Measurements from ENCODE around the gene SEMA4A. TPM values are rescaled to one million over a fixed set of nuclear protein-coding genes. Genes with fewer than 3 reads are reported as not detected.
A peak's percentile ranks its signal among the peaks of the same experiment; 100 is the strongest.
"Not testable (repeated sequence)": the region's sequence is repeated elsewhere in the genome, so short reads cannot be mapped to it uniquely, and the experiment has no call there.

Gene SEMA4A
- 10 to 100 TPM; 18.3 to 24.5 (median 22.1) TPM for polyA plus RNA-seq (ENCODE audit: insufficient read length in 4 of 4)

DNA sequence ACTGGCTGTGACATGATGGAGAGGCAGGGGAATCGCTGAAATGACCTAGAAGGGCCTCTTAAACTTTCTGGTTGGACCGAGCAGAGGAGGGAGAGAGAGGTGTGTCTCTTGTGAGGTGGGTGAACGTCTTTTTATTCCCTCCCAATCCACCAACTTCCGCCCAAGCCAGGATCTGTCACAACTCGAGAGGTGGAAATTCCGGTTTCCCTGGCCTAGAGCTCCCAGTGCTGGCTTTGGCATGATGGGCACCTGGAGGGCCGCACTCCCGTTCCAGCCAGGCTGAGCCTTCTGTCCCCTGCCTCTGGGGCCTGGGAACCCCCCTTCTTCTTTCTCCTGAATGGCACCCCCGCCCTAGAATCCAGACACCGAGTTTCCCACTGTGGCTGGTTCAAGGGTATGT lies at the start of gene SEMA4A:
TSS of gene SEMA4A (plus strand) at position 224 of the 400 bp plus-strand sequence. CDS start 994 bp downstream, outside the sequence.
- DNase-seq (ENCODE audit: low read depth in 4 of 4, low spot score in 2 of 4) = no peak

DNA sequence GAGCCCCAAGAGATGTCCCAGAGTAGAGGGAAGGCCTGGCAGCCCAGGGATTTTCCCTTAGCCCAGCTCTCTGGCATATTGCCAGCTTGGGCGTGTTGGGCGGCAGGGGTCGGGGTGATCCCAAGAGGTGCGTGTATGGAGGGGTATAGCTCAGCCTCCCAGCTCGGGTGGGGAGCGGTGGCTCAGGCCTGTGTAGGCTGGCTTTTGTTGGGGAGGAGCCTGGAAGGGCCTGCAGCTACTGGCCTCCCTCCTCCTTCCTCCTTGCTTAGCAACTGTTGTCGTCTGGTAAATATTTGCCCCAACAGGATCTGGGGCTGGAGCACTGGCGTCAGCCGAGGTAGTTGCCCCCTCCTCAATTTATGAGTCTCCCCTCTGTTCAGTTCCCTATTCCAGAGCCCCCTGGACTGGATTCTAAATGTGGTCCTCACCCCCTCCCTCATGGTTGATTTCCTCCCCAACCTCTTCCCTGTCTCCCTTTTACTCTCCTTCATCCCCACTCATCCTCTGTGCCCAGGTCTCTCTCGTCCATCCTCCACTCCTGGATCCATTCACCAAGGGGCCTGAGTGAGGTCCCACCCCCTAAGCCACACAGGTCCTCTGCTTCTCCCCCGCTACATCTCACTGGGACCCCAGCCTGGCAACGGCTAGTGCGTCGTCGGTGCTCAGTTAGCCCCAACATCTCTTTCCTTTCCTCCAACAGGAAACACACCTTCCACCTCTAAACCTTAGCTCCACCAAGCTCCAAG lies 49.1 kb upstream of the SEMA4A start:
- no peak for DNase-seq (ENCODE audit: low read depth in 4 of 4, low spot score in 2 of 4)

DNA sequence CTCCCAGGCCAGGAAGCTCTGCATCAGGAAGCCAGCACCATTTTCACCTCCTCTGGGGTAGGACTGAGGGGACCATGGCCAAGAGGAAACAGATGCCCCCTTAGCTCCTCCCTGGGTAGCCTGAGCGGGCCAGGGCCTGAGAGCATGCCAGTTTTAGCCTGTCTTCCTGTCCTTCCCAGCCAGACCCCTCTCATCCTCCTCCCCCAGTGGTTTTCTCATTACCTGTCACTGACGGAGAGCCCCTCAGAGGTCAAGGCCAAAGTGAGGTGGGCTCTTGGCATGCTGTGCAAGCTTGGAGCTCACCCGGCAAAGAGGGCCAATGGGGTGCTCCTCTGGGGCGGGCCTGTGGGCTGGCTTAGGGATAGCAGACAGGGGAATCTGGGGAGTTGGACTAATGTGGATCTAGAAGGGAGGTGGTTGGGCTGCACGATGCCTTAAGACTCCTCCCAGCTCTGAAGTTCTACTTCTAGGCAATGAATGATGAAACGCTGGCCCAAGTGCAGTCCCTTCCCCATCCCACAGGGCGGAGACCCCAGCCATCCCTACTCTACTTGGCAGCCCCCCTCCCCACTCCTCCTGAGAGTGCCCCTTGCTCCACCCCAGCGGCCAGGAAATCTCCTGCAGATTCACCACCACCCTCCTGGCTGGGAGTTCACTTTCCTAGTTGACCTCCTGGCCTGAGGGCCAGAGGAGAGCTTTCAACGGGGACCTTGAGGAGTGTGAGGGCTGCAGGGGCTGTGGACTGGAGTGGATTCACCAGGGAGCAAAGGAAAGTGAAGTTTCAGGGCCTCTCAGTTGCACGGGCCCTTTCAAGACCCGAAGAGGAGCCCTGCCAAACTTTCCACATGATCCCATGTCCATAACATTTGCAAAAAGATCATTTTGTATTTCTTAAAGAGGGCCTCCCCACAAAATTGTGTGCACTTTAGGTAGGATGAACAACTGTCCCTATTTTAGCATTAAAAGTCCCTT lies 48.2 kb upstream of the SEMA4A start:
- DNase-seq (ENCODE audit: low read depth in 4 of 4, low spot score in 2 of 4) = no peak

DNA sequence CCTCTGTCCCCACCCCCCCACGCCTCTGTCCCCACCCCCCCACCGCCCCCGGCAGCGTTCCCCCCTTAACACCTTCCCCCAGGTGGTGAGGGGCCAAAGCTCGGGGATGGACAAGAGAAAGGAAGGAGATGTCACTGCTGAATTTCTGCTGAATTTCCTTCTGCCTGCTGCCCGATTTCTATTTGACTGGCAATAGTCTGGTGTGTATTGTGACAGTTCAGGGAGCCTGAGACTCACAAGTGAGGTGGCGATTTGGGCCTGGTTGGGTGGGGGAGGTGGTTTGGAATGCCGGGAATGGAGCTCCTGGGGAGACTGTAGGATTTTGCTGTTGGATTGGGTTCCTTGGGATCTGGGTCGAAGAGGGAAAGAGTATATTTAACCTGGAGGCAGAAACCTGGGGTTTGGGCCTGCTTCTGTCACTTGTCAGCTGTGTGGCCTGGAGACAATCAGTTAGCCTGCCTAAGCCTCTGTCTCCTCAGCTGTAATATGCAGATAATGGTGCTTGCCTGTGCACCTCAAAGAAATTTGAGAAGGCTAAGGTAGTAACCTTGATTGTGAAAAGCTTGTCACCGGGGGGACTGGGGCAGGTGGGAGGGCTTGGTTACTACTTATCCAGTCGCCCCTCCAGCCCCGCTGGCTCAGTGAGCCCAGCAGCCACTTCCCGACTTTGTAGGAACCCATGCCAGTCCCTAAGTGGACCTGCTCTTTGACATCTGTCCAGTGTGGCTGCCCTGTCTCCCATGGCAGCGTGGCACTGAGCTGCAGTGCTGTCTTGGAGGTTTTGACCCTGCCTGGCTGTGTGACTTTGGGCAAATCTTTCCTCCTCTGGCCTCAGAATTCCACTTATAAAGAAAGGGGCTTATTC lies 46.5 kb upstream of the SEMA4A start:
- no peak for DNase-seq (ENCODE audit: low read depth in 4 of 4, low spot score in 2 of 4)

DNA sequence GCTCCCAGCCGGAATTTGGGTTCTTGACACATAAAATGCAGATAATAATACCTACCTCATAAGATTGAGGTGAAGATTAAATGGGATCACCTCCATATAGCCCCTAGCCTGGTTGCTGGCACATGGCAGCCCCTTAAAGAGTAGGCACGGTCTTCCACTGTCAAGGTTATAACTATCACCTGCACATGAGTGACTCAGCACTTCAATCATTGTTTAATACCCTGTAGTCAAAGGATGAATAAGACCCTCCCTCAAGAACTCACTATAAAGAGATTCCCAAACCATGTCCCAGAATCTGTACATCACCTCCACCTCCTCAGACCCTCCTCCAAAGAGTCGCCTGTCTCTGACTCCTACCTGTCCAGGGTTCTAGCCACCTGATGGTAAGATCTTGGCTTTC lies 45.3 kb upstream of the SEMA4A start:
- DNase-seq (ENCODE audit: low read depth in 4 of 4, low spot score in 2 of 4) = no peak

DNA sequence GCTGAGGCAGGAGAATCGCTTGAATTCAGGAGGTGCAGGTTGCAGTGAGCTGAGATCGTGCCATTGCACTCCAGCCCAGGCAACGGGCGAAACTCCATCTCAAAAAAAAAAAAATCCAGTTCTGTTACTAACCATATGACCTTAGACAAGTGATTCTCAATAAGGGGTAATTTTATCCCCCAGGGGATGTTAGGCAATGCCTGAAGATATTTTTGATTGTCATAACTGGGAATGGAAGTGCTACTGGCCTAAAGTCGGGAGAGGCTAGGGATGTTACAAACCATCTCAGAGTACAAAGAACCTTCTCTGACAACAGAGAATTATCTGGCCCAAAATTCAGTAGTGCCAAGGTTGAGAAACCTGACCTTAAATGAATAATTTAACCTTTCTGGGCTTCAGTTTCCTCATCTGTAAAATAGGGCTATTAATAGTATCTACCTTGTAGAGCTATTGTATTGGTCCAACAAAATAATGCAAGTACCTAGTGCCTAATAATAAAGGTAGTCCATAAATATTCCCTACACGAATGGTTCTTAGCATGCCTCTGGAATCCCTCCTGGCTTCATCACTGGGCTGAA lies 44.6 kb upstream of the SEMA4A start:
- no peak for DNase-seq (ENCODE audit: low read depth in 4 of 4, low spot score in 2 of 4)

DNA sequence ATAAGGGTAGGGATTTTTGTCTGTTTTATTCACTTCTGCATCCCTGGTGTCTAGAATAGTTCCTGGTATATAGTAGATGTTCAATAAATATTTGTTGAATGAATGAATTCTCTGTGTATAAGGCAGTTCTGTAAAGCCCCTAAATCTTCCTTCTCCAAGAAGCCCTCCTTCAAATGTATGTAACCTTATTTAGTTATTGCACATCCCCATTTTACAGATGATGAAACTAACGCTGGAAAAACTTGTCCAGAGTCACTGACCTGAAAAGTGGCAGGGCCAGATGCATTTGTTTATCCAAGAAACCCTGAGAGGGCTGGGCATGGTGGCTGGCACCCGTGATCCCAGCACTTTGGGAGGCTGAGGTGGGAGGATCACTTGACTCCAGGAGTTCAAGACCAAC lies 43.1 kb upstream of the SEMA4A start:
- no peak for DNase-seq (ENCODE audit: low read depth in 4 of 4, low spot score in 2 of 4)

DNA sequence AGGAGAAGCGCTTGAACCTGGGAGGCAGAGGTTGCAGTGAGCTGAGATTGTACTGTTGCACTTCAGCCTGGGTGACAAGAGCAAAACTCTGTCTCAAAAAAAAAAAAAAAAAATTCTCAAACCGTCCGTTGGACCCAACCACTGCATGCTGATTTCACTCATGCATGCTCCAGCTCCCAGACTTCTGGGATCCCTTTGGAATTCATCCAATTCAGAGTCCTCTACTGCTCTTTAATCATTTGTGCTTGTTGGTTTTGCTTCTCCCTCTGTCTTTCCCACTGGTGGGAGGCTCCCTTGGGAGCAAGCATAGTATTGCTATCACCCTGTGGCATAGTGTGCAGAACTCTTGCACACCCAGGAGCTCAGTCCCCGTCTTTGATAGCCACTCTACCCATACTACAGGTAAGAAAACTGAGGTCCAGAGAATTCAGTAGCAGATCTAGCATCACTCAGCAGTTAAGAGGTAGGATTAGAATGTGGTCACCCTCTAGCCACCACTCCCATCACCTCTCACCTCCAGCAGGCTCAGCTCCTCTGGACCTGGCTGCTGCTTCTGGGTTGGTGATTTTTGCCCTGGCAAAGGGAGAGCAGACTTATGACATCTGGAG lies 41.9 kb upstream of the SEMA4A start:
- no peak for DNase-seq (ENCODE audit: low read depth in 4 of 4, low spot score in 2 of 4)

DNA sequence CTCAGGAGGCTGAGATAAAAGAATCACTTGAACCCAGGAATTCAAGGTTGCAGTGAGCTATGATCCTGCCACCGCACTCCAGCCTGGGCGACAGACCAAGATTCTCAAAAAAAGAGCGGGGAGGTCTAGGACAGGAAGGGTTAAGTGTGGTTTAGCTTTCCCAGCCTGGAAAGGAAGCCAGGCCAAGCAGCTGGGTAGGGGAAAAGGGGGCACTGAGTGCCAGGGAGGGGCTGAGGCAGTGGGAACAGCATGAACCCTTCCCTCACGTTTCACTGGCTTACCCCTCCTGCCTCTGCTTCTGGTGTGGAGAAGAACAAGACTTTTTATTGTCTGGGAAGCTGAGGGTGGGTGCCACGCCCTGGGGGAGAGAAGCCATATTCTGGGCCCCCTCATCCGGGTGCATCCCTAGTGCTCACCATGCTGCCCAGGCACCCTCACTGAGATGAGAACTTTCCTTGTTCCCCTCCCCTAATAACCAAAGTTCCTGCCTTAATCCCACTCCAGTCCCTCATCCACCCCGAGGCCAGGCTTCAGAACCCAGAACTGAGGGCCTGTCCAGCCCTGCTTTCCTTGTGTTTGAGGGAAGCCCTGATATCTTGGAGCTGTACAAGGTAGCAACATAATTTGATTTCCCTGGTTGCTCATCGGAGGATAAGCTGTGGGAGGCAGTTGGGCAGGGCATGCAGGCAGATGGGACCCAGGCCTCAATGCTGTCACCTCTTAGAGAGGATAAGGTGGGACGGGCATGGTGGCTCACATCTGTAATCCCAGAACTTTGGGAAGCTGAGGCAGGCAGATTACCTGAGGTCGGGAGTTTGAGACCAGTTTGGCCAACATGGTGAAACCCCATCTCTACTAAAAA lies 40.9 kb upstream of the SEMA4A start:
- DNase-seq (ENCODE audit: low read depth in 4 of 4, low spot score in 2 of 4) = no peak

DNA sequence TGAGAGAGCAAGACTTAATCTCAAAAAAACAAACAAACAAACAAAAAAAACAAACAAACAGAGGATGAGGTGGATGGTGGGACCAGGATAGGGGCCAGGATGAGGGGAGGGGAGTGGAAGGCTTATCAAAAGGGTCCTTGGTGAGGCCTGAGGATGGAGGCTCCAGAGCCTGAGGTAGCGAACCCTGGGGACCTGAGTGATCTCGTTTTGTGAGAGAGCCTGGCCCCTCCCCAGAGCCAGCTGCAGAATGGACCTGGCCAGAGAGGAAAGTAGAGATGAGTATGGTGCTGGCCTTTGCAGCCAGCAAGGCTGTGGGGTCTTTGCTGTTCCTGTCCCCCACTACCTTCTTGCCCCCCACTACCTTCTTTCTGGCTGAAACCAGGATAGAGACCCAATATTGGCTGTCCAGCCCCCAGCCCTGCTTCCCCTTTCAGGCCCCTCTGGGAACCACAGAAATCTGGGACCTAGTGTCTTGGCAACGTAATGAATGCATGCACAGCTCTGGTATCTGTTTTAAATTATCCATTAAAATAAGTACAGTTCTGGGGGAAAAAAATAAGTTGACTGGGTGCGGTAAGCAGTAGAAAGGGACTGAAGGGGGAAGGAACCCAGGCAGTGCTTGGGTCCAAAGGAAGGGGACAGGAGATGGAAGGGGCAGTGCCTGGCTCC lies 40.0 kb upstream of the SEMA4A start:
- no peak for DNase-seq (ENCODE audit: low read depth in 4 of 4, low spot score in 2 of 4)

DNA sequence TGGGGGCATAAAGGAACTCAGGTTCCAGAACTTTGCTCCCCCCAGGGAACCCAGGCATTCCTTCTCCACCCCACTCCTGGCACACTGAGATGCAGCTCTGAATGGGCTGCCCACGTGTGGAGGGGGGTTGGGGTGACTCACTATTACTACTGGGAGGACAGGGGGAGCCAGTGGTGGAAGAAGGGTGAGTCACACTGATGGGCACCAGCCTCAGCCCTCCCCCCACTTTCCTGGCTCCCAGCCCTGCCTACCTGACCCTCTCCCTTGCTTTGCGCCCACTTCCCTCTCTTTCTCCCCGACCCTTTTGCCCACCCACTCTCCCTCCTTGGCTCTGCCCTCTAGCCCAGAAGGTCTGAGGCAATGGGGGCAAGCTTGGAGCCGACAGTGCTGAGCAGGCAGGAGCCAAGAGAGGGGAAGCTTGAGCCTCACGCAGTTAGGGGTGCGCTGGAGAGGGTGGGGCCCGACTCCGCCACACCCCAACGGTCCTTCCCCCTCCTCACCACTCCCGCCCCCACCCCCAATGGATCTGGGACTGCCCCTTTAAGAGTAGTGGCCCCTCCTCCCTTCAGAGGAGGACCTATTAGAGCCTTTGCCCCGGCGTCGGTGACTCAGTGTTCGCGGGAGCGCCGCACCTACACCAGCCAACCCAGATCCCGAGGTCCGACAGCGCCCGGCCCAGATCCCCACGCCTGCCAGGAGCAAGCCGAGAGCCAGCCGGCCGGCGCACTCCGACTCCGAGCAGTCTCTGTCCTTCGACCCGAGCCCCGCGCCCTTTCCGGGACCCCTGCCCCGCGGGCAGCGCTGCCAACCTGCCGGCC lies 39.1 kb upstream of the SEMA4A start, which contains the start of gene LMNA:
TSS of gene LMNA (plus strand) at position 611 of the 818 bp plus-strand sequence. CDS start 208 bp downstream, outside the sequence.
- DNase-seq (ENCODE audit: low read depth in 4 of 4, low spot score in 2 of 4) = no peak

DNA sequence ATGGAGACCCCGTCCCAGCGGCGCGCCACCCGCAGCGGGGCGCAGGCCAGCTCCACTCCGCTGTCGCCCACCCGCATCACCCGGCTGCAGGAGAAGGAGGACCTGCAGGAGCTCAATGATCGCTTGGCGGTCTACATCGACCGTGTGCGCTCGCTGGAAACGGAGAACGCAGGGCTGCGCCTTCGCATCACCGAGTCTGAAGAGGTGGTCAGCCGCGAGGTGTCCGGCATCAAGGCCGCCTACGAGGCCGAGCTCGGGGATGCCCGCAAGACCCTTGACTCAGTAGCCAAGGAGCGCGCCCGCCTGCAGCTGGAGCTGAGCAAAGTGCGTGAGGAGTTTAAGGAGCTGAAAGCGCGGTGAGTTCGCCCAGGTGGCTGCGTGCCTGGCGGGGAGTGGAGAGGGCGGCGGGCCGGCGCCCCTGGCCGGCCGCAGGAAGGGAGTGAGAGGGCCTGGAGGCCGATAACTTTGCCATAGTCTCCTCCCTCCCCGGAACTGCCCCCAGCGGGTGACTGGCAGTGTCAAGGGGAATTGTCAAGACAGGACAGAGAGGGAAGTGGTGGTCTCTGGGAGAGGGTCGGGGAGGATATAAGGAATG lies 38.4 kb upstream of the SEMA4A start:
- no peak for DNase-seq (ENCODE audit: low read depth in 4 of 4, low spot score in 2 of 4)

DNA sequence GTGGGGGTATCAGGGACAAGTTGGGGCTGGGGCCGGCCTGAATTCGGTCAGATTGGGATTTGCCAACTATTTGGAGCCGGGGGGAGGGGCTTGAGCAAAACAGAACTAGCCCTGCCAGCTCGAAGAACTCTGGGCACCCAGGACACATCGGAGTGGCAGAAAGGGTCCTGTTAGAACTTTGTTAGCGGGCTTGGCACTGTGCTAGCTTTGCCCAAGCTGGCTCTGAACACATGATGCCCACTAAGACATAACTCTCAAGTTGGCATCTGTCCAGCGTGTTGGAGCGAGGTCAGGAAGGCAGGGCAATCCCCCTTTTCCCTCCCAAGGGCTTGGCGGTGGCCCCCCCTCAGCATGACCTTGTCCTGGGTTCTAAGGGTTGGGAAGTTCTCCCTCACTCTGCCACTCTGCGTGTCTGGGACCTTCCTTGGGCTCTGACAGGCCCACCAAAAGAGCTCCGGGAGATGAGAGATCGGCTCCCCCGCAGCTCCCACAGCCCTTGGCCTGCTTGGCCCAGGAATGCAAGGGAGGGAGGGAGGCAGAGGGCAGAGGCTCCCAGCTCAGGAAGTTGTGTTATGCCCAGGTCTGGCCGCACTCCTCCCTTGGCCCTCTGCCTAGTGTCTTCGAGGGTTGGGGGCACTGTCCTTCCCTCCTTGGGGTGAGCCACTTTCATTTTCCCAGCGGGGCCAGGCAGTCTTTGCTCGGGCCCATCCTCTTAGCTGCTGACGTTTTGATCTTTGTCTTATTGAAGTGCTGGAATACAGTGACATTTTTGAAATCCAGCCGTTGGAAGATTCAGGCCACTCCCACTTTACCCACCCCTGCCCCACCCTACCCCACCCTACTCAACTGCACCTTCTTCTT lies 37.6 kb upstream of the SEMA4A start:
- peak in 1 of 4 donors; percentile 49 for DNase-seq (ENCODE audit: low read depth in 4 of 4, low spot score in 2 of 4)

DNA sequence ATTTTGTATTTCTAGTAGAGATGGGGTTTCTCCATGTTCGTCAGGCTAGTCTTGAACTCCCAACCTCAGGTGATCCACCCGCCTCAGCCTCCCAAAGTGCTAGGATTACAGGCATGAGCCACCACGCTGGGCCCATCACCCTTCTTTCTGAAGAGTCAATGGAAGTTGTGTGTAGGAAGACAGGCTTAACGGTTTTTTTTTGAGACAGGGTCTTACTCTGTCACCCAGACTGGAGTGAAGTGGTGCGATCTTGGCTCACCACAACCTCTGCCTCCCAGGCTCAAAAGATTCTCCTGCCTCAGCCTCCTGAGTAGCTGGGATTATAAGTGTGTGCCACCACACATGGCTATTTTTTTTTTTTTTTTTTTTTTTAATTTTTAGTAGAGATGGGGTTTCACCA lies 36.7 kb upstream of the SEMA4A start:
- DNase-seq (ENCODE audit: low read depth in 4 of 4, low spot score in 2 of 4) = not testable (repeated sequence)

DNA sequence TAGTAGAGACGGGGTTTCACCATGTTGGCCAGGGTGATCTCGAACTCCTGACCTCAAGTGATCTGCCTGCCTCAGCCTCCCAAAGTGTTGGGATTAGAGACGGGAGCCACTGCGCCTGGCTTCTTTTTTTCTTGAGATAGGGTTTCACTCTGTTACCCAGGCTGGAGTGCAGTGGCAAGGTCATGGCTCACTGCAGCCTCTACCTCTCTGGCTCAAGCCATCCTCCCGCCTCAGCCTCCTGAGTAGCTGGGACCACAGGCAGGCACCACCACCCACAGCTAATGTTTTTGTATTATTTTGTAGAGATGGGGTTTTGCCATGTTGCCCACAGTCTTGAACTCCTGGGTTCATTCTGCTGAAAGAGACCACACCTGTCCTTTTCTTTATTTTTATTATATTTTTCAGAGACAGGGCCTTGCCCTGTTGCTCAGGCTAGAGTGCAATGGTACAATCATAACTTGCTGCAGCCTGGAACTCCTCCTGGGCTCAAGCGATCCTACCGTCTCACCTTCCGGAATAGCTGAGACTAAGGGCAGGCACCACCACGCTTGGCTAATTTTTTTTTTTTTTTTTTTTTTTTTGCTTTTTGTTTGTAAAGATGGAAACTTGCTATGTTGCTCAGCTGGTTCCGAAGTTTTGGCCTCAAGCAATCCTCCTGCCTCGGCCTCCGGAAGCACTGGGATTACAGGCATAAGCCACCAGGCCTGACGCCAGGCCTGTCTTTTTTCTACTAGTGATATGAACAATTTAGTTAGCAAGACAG lies 35.8 kb upstream of the SEMA4A start:
- DNase-seq (ENCODE audit: low read depth in 4 of 4, low spot score in 2 of 4) = no peak

Data from left renal cortex interstitium (tissue), 4 donors.